GM04503 (cell line): Measurements from ENCODE around the gene NPHS2.

Source experiments
- DNase-seq: peaks from one replicate; pipeline ENCODE4 v3.0.0-alpha.2; 2012; ENCODE audit warnings: low read depth

The NPHS2 gene

DNA sequence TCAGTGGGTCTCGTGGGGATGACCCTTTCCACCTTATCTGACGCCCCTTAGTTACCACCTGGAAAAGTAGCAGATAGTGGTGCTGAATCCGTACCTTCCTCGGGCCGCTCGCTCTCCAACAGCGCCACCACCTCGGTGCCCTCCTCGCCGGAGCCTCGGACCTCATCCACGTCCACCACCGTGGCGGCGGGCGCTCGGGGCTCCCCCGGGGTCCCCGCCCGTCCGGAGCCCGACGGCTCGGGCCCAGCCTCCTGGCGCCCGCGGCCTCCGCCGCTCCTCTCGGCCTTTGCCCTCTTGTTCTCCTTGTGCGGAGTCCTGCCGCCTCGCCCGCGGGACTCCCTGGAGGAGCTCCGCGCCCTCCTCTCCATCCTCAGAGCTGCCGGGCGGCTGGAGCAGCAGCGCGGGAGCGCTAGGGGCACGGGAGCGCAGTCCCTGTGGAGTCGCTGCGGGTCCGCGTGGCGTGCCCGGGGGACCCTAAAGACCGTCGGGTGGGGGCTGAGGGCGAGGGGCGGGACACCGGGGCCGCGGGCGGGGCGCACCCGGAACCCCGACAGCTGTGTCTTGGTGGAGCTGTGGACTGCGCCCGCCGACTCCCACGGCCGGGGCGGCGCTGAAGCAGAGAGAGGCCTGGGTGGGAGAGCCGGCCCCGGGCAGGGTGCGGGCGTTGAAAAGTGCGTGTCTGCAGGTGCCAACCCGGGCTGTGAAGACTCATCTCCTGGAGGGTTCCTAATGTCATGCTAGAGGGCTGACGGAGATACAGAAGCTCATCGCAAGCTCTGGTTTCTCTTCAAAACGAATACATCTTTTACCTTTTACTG lies at the start of gene NPHS2:
TSS of gene NPHS2 (minus strand) at position 452 of the 818 bp plus-strand sequence. CDS start at position 368, 84 bp downstream.
- DNase-seq: no peak

DNA sequence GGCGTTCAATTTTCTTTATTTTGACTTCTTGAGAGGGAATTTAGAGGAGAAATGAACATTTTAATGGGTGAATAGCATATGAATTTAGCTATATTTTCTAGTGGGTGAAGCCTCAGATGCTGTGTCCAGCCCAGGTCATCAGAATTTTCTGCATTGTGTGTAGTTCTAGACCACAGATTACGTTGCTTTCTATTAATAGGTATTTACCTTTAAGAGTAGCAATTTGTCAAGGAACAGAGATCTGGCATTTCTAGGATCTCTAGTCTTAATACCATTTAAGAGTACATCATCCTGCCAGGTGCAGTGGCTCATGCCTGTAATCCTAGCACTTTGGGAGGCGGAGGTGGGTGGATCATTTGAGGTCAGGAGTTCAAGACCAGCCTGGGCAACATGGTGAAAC lies 36.6 kb upstream of the NPHS2 start:
- DNase-seq: no peak

DNA sequence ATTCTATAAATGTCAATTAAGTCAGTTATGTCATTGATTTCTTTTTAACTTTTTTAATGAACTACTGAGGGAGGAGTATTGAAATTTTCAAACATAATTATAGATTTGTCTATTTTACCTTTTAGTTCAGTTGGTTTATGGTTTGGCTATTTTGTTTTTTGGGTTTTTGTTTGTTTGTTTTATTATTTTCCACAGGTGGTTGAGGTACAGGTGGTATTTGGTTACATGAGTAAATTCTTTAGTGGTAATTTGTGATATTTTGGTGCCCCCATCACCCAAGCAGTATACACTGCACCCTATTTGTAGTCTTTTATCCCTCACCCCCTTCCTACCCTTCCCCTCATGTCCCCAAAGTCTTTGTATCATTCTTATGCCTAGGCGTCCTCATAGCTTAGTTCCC lies 25.3 kb upstream of the NPHS2 start:
- DNase-seq: no peak

DNA sequence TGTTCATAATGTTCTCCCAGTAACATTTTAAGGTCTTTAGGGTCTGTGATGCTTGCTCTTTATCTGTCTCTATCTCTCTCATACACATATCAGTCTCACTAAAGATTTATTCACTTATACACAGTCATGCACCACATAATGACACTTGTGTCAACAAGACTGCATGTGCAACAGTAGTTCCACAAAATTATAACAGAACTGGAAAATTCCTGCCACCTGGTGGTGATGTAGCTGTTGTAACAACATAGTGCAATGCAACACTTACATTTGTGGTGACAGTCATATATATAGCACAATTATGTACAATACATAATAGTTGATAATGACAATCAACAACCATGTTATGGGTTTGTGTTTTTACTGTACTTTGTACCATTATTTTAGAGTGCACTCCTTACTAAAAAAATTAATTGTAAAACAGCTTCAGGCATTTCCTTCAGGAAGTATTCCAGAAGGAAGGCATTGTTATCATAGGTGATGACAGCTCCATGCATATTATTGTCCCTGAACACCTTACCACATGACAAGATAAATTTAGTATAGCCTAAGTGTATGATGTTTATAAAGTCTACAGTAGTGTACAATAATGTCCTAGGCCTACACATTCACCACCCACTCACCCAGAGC lies 24.0 kb upstream of the NPHS2 start:
- DNase-seq: no peak

DNA sequence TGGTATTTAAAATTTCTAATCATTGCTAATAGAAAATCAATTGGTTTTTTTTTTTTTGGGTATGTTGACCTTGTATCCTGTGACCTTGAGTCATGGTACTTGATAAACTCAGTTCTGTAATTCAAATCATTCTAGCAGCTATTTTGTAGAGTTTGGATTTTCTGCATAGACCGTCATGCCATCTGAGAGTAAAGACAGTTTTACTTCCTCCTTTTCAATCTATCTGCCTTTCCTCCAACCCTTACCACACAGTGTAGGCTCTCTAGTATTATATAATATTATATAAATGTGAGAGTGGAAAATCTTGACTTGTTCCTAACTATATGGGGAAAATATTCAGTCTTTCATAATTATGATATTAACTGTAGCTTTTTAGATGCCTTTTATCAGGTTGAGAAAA lies 22.9 kb upstream of the NPHS2 start:
- DNase-seq: no peak

DNA sequence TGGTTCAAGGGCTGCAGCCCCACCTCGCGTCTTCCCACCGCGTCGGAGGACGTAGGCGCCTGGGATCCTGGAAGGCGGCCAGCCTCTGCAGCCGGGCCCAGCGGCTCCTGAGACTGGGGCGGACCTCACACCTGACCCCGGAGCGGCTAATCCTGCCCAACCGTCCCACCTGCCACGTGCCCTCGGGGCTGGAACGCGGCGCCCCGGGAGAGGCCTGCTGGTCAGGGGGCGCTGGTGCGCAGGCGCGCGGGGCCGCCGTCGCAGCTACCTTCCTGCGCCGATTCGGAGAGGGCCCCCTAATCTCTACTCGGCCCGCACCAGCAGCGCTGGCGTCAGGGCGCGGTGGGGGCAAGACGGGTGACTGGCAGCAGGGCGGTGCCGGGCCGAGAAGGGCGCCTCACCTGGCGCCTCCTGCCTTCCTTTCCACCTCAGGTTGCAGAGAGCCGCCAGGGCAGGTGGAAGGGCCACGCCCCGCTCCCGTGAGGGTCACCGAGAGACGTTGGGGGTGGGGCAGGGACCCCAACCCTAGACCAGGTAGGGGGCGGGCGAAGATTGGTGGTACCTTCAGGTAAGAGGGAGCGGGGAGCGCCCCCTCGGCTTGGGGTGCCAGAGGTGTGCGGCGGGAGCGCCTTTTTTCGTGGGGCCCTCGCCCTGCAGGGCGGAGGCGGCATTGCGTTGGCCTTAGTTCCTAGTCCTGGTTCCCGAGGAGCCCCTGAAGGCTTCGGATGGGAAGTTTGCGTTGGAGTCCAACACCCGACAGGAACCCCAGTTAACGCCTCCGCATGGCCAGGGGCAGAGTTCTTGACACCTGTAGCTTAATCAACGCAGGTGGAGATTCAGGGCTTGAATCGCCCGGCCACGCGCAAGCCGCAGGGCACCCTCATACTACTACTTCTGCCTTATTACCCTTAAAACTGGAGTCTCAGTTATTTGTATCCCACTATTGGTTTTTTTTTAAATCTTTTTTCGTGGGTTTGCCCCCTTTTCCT lies 16.1 kb upstream of the NPHS2 start, which contains the start of gene TDRD5:
TSS of gene TDRD5 (plus strand) at position 241 of the 989 bp plus-strand sequence. CDS start 784 bp downstream, outside the sequence.
- DNase-seq: no peak

DNA sequence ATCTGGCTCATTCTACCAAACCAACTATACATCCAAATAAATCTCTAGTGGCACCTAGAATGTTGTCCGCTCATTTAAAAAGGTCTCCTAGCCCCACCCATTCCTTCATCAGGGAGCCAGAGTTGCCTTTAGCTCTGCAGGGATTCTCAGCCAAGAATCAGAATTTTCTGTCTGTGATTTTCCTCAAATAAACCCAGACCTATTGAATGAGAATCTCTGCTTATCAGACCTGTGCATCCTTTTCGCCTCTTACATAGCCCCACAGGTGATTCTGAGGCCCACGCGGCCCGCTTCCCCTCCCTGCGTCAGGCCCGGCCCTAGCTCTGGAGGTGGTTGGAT lies 15.5 kb upstream of the NPHS2 start:
- no peak for DNase-seq

DNA sequence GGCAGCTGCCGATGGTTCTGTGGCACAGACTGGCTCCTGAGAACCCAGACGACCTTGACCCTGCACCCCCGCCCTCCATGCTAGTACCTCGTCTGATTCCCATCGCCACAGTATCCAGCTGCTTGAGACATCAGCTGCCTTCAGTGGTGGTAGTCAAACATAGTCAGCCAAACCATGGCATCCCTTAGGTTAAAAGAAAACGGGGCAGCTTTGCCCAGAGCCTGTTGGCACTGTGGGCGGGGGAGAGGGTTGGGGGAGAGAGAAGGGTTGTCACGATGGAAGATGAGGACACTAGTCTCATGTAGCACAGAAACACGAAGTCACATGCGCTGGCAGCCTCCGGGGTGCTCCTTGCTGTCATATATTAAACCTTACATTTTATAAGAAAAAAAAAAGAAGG lies 14.9 kb upstream of the NPHS2 start:
- DNase-seq: no peak

DNA sequence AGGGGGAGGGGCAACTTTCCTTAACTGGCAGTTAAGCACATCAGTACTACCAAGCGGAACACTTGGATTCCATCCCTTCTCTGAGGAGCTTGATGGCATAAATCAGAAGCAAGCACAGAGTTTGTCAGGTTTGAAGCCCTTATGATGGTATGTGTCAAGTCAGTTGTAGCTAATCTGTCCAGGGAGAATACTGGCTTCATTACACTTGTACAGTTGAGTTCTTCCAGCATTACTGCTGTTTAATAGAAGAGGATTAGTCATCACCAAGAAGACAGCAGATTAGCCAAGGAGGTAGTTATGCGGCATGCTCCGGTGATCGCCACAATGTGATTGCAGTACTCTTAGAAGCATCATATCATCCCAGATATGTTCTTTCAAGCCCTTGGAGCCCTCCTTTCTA lies 13.8 kb upstream of the NPHS2 start:
- DNase-seq: no peak

DNA sequence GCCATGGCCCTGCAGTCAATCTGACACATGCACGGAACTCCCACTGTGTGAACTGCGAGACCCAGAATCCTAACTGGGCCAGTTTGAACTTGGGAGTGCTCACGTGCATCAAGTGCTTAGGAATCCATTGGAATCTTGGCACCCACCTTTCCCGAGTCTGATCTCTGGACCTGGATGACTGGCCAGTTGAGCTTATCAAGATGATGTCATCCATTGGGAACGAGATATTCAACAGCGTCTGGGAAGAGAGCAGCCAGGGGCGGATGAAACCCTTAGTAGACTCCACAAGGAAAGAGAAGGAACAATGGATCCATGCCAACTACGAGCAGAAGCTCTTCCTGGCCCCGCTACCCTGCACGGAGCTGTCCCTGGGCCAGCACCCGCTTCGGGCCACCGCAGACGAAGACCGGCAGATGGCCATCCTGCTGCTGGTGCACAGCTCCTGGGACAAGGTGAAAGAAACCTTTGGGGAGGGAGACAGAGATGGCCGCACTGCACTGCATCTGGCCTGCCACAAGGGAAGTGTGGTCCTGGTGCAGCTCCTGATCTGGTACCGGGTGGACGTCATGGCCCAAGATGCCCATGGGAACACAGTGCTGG lies 12.8 kb upstream of the NPHS2 start:
- DNase-seq: no peak

DNA sequence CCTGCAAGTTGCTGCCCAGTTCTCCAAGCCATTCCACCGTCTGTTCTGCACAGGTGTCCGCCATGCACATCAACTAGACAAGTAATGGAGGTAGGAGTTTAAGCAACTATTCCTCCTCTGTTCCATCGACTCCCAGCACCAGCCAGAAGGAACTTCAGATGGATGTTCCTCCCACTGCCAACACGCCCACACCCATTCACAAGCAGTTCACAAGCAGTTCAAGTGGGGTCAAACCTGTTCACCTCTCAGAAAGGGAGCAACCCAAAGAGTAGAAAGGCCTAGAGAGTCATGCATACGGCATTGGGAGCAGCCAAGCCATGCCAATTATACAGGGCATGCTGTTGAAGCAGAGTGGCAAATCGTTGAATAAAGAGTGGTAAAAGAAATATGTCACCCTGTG lies 11.6 kb upstream of the NPHS2 start:
- no peak for DNase-seq

DNA sequence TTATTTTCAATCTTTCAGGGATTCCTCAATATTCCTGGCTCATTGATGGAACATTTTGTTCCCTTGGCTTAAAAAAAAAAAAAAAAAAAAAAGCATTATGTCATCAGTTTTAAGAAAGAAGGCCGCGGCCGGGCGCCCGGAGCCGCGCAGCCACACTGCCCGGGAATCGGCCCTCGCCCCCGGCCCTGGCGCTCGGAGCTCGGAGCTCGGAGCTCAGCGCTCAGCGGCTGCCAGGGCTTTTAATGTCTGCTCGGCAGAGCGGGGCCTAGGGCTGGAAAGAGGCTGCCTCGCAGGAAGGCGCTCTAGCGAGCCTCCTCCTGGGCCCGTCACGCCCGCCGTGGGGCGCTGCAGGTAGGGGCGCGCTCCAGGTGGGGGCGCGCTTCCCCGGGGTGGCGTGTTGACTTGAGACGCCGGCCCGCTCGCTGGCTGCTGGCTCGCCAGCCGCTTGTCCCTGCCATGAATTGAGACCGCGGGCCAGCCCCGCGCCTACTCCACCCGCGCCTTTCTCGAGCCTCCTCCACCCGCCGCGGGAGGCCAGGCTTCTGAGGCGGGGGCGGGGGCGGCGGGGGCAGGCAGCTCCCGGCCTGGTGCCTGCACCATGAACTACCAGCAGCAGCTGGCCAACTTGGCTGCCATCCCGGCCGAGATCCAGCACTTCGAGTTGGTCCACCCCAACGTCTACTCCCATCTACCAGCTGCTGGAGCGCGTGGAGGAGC lies 10.5 kb upstream of the NPHS2 start:
- DNase-seq: no peak

DNA sequence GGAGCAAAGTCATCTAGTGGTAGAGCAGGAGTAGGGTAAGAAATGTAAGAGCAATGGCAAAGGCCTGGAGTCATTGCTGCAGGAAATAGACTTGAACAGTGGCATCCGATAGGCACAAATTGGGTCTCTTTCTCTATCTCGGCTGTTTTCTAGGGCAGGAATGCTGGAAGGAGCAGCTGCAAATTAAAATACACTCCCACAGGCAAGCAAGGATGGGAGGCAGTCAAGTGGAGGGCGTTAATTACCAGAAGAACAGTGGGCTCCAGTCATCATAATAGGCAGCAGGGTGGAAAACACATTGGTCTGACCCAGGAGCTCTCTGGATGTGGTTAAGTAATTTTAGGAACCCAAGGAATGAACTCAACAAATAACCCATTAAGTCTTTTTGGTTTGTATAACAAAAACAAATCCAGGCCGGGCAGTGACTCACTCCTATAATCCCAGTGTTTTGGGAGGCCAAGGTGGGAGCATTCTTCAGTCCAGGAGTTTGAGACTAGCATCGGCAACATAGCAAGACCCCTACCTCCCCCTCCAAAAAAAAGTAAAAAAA lies 8.1 kb upstream of the NPHS2 start:
- DNase-seq: no peak

DNA sequence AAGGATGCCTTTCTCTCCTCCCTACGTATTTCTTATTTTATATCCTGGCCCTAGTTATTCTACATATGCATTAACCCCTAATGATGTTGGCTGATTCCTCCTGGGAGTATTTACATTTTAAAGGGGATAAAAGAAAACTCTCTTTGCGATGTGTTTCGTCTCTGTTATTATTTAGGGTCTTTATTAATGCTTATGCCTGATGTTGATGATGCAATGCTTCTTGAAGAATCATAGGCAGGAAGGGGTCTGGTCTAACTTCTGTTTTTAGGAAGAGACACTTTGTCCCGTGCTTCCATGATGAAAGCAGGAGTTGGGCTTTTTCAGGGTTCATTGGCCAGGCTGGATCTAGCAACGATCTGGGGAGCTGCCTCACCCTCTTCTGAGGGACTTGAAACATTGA lies 761 bp upstream of the NPHS2 start:
- no peak for DNase-seq

DNA sequence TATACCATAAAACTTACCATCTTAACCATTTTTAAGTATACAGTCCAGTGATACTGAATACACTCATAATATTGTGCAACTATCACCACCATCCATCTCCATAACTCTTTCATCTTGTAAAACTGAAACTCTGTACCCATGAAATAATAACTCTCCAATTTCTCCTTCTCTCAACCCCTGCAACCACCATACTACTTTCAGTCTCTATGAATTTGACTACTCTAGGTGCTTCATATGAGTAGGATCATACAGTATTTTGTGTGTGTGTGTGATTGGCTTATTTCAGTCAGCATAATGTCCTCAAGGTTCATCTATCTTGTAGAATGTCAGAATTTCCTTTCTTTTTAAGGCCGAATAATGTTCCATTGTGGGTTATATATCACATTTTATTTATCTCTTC lies 17.7 kb downstream of the NPHS2 start:
- DNase-seq: no peak

DNA sequence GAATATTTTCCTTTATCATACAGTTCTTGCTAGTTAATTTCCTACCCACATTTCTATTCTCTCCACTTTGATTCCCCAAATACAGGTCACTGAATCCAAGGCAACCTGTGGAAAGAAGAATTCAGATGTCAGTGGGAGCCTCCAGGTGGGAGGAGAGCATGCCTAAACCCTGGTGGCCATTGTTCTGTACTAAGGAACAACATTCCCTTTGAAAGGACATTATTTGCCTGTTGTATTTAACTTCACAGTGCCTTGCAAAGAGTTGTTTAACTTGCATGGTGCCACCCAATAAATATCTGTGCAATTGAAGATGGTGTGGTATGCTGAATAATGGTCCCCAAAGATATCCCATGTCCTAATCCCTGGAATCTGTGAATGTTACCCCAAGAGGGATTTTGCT lies 21.3 kb downstream of the NPHS2 start:
- DNase-seq: no peak

DNA sequence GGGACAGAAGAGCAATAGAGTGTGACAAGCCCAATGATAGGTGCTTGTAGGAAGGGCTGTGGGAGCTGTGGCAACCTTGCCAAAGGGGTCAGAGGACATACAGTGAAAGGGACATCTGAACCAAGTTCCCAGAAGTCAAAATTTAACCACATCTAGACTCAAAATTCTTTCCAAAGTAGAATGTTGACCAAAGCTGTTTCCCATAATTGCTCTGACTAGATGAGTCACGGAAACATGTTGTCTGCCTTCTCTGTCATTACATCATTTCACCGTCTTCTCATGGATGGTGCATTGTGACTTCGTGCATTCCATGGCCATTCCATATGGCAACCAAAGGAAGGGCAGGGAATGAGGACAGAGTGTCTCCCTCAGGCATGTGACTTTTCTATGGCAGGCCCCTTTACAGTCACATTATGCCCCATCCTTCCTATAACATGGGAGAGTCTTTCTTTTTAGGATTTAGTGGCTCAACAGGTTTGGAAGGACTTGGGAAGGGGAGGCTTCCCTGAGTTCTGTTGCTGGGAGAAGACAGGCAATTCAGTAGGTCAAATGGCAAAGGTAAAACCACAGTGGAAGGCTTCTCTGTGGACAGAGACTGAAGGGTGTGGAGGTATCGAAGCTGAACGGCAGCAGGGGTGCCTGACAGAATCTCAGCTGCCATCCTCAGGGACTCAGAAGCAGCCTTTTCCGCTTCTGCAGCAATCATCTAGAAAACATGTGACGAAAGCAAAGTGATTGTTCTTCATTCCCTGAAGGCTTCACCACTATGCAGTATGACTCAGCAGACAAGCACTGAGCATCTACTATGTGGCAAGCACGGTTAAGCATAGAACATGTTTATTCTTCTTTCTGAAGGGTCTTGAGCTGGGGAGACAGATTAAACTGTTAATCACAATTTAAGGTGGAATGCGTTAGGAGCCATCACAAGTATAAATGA lies 24.7 kb downstream of the NPHS2 start:
- peak; percentile 23 for DNase-seq

DNA sequence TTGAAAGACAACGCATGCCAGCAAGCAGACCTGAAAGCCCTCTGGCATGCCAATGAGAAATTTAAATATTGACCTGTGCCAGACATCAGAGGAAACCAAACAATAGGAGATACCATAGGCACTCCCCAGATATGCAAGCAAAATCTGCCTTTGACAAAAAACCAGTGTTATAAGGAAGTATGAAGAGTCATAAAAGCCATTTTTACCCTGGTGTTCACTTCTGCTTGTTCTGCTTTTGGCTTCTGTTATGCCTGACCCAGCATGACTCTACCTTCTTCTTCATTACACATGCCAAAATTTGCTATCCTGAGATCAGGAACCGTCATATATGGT lies 26.4 kb downstream of the NPHS2 start:
- no peak for DNase-seq

DNA sequence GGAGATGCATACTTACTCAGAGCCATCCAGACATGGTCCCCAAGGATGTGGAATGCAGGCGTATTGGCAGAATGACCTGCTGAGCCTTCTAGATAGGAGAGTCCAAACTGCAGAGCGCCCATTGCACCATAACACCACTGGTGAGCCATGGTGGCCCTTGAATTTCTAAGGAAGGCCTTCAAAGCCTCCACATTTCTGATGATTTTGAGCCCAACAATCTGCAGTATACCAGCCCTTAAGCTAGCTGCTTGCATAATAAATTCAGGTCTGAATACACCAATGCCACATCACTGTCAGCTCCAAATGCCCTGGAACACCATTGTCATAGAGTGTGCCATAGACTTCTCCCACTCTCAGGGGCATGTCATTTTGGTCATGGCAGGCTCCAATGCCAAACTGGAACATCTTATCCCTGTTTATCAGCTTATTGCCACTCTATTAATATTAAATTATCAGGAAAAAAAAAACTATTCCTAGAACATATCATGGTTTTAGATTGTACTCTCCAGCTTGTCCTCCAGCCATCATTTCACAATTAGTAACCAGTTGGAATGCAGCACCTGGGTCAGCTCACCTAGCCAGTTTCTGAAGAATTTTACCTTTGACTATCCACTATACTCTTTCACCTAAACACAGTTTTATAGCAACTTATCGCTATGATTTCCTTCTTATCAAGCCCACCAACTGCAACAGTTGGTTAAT lies 26.9 kb downstream of the NPHS2 start:
- DNase-seq: no peak
